ENCODE results near the gene RNPEPL1.
"Not testable (repeated sequence)": the region's sequence is repeated elsewhere in the genome, so short reads cannot be mapped to it uniquely, and the experiment has no call there.

- not testable (repeated sequence) for TF ChIP-seq CTCF, POLR2A (IDR thresholded peaks at IDR 0.05)
Measured at GRCh38 chr2:240521885-240522284, 46.4 kb upstream of the RNPEPL1 start.

Measured in adrenal gland (tissue), 5 donors.